Ishikawa (cell line): ENCODE results near the gene DGKI.

ENCODE experiments used
- CEBPB ChIP-seq: IDR thresholded peaks from 2 replicates; pipeline ENCODE4 v1.6.1; 2012
- CREB1 ChIP-seq: IDR thresholded peaks from 2 replicates; pipeline ENCODE4 v1.6.1; 2012; ENCODE audit warnings: low read depth
- EGR1 ChIP-seq: IDR thresholded peaks from 2 replicates; pipeline ENCODE4 v1.6.1; 2012
- EP300 ChIP-seq: IDR thresholded peaks from 2 replicates; pipeline ENCODE4 v1.6.1; 2012; ENCODE audit warnings: borderline replicate concordance
- FOXM1 ChIP-seq: IDR thresholded peaks from 2 replicates; pipeline ENCODE4 v1.6.1; 2012; ENCODE audit warnings: low read depth, borderline replicate concordance
- NFIC ChIP-seq: IDR thresholded peaks from 2 replicates; pipeline ENCODE4 v1.6.1; 2012
- RAD21 ChIP-seq: IDR thresholded peaks from 2 replicates; pipeline ENCODE4 v1.6.1; 2012; ENCODE audit warnings: low read depth
- TAF1 ChIP-seq: IDR thresholded peaks from 2 replicates; pipeline ENCODE4 v1.6.1; 2012; ENCODE audit warnings: low read depth, mild to moderate bottlenecking
- TCF12 ChIP-seq: IDR thresholded peaks from 2 replicates; pipeline ENCODE4 v1.6.1; 2012; ENCODE audit warnings: low read depth
- TEAD4 ChIP-seq: IDR thresholded peaks from 2 replicates; pipeline ENCODE4 v1.6.1; 2012
- YY1 ChIP-seq: IDR thresholded peaks from 2 replicates; pipeline ENCODE4 v1.6.1; 2012; ENCODE audit warnings: low read depth
- ZBTB7A ChIP-seq: IDR thresholded peaks from 2 replicates; pipeline ENCODE4 v1.6.1; 2012; ENCODE audit warnings: low read depth
- TF ChIP-seq, protein P1 (sequence below): IDR thresholded peaks from 2 replicates; pipeline ENCODE4 v1.6.1; 2012
- TF ChIP-seq, protein P2 (sequence below): IDR thresholded peaks from 2 replicates; pipeline ENCODE4 v1.6.1; 2012
- TF ChIP-seq, protein P3 (sequence below): IDR thresholded peaks from 2 replicates; pipeline ENCODE4 v1.6.1; 2012; ENCODE audit warnings: low read depth, mild to moderate bottlenecking

Gene DGKI

DNA sequence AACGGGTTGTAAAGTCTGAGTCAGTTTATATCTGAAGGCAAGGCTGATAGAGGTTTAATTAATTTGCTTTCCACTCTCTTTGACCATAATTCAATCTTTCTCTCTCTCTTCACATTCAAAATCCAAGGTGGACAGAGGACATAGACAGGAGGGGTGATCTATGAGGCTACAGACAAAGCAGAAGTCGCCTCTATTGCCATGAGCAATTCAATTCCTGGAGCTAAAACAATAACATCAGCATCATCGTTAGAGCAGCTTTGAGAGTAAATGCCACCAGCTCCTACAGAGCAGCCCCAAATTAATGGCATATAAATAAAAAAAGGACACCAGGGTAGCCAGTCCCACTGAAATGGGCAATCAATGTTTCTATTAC, 93.2 kb downstream of the DGKI start:
- TF ChIP-seq, protein P1, sequence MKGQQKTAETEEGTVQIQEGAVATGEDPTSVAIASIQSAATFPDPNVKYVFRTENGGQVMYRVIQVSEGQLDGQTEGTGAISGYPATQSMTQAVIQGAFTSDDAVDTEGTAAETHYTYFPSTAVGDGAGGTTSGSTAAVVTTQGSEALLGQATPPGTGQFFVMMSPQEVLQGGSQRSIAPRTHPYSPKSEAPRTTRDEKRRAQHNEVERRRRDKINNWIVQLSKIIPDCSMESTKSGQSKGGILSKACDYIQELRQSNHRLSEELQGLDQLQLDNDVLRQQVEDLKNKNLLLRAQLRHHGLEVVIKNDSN: no peak
- TF ChIP-seq YY1 (no peak), NFIC (no peak), EP300 (no peak), ZBTB7A (no peak), CREB1 (no peak)
- TF ChIP-seq, protein P2, sequence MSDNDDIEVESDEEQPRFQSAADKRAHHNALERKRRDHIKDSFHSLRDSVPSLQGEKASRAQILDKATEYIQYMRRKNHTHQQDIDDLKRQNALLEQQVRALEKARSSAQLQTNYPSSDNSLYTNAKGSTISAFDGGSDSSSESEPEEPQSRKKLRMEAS: no peak

DNA sequence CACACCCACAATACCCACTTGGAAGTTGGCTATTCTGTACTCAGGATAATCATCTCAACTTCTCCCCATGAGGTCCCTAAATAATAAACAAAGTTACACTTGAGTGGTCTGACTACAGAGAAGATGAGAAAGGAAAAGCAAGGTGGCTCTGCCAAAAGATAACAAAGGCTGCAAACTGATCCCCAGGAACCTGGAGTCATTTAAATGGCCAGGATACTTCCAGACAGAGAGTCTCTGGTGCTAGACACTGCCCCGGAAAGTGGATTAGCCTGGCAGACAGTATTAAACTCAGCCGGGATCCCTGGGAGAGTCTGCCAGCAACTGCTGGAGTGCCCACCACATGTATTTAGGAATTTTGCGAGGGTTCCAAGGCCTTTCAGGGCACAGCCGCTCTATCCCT, 93.7 kb downstream of the DGKI start:
- no peak for TF ChIP-seq CEBPB
- TF ChIP-seq, protein P2: no peak
- TF ChIP-seq, protein P1: no peak
- TF ChIP-seq, protein P3, sequence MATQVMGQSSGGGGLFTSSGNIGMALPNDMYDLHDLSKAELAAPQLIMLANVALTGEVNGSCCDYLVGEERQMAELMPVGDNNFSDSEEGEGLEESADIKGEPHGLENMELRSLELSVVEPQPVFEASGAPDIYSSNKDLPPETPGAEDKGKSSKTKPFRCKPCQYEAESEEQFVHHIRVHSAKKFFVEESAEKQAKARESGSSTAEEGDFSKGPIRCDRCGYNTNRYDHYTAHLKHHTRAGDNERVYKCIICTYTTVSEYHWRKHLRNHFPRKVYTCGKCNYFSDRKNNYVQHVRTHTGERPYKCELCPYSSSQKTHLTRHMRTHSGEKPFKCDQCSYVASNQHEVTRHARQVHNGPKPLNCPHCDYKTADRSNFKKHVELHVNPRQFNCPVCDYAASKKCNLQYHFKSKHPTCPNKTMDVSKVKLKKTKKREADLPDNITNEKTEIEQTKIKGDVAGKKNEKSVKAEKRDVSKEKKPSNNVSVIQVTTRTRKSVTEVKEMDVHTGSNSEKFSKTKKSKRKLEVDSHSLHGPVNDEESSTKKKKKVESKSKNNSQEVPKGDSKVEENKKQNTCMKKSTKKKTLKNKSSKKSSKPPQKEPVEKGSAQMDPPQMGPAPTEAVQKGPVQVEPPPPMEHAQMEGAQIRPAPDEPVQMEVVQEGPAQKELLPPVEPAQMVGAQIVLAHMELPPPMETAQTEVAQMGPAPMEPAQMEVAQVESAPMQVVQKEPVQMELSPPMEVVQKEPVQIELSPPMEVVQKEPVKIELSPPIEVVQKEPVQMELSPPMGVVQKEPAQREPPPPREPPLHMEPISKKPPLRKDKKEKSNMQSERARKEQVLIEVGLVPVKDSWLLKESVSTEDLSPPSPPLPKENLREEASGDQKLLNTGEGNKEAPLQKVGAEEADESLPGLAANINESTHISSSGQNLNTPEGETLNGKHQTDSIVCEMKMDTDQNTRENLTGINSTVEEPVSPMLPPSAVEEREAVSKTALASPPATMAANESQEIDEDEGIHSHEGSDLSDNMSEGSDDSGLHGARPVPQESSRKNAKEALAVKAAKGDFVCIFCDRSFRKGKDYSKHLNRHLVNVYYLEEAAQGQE: no peak

DNA sequence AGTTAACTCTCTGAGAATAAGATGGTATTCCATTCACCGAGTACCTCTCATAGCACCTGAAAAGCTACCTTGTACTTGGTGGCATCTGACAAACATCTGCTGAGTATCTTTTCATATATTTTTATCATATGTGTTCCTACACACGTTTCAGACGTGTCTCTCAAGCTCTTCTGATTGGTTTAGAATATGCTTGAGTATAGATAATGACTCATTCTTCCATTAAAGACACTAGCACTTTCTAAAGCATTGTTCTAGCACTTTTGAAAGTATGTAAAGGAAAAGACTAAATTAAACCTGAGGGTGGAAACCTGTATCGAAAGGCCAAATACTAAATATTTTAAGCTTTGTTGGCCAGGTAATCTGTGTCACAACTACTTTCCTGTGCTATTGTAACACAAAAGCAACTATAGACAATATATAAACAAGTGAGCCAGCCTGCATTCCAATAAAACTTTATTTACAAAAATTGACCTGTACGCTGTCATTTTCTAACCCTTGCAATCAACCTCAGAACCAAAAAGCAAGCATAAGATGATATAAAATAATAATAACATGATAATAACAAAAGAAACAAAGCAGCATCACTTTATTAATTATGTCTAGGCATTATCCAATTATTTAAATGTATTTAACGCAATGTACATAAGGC, 95.3 kb downstream of the DGKI start:
- TF ChIP-seq NFIC (no peak), ZBTB7A (no peak), TCF12 (no peak), TAF1 (no peak), CREB1 (no peak)
- TF ChIP-seq, protein P2: no peak

DNA sequence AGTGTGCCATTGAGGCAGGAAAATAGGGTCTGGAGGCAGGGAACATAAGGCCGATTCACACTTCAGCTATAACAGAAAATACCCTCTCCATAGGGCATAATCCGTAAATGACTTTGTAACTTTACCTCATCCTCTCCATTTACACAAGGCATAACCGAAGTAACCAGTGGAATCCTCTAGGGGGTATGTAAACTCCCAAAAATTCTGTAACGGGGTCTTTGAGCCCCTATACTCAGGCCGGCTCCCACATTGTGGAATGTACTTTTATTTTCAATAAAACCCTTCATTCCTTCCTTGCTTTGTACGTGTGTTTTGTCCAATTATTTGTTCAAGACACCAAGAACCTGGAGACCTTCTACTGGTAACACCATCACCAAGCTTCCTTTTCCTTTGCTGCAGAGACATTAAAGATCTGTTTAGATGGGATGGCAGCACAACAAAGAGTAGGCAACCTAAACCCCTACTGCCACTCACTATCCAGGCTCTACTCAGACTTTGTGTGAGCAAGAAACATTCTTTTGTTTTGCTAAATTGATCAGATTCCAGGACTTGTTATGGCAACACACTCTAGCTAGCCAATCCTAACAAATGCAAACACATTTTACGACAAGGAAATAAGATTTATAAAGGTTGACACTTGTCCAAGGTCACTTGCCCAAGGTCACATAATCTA, 99.3 kb downstream of the DGKI start:
- no peak for TF ChIP-seq FOXM1
- no peak for TF ChIP-seq TEAD4
- no peak for TF ChIP-seq TAF1
- no peak for TF ChIP-seq ZBTB7A
- no peak for TF ChIP-seq TCF12
- no peak for TF ChIP-seq CREB1
- TF ChIP-seq, protein P1: no peak
- TF ChIP-seq, protein P3: no peak
- TF ChIP-seq, protein P2: no peak
- no peak for TF ChIP-seq EGR1
- TF ChIP-seq RAD21: no peak

DNA sequence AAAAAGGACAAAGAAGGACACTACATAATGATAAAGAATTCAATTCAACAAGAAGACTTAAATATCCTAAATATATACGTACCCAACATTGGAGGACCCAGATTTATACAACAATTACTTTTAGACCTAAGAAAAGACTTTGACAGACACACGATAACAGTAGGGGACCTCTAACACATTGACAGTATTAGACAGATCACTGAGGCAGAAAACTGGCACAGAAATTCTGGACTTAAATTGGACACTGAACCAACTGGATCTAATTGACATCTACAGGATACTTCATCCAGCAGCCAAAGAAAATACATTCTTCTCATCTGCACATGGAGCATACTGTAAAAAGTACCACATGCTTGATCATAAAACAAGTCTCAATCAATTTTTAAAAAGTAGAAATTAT, 103.8 kb downstream of the DGKI start:
- TF ChIP-seq RAD21: no peak
- no peak for TF ChIP-seq ZBTB7A
- no peak for TF ChIP-seq CREB1
- TF ChIP-seq, protein P3: no peak
- TF ChIP-seq, protein P2: no peak
- TF ChIP-seq YY1: no peak
